ENCODE data around the gene CYTH1.

The CYTH1 gene

DNA sequence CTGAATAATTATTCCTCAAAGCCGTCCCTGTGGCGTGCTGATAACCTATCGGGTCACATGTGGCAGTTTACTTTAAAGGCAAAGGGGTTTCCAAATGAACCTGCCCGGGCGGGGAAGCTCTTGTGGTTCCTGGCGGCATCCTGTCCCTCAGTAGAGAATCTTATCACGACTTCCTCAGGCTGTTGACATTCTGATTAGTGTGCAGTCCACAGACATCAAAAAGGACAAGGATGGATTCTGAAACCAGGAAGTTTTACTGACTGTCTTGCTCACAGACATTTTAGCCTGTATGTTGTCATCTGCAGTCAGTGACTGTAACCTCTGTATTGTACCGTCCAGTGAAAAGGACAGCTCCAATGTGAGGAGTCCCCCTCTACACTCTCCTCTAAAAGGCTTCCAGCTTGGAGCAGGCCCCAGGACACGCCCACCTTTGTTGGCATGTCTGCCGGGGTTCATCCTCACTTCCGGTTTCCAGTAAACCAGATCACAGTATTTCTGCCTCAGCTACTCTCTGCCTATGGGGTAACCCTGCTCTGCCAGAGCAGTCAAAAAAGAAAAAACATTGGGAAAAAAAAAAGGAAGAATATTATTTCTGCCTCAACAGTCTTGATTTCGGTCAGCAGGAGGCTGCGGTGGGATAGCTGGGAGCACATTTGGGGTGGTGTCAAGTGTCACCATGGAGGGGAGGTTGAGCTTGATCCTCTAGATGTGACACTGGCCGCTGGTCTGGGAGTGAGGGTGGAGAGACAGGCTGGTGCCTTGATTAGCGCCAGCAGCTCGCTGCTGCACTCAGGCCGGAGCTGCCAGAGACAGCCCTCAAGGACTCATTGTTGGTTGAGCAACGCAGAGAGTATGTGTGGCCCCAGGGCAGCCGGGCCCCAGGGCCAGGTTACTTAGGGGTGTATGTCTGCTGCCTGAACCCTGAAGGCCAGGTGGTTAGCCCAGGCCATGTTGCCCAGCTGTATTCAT, 115.8 kb downstream of the CYTH1 start:
- TF ChIP-seq YY1 (IDR thresholded peaks at IDR 0.05; ENCODE audit: insufficient read depth, insufficient read length) (no peak), SUZ12 (IDR thresholded peaks at IDR 0.05; ENCODE audit: extremely low read depth, insufficient read depth, insufficient read length) (no peak), ZNF274 (IDR thresholded peaks at IDR 0.05; ENCODE audit: low read depth, low read length) (no peak)
- Histone ChIP-seq H3K9me3 (ENCODE audit: insufficient read depth, low read length) (peaks cover 2% of the 10 kb centered on the region; the same call in 1 of the 2 replicates), H3K36me3 (ENCODE audit: insufficient read depth, insufficient read length, low read length) (no peaks in the 10 kb centered on the region), H3K4me3 (ENCODE audit: insufficient read length, low read depth) (no peak overlapping the region), H3K9ac (ENCODE audit: insufficient read length, low read depth) (no peak overlapping the region), H3K4me1 (ENCODE audit: insufficient read depth, insufficient read length) (peaks cover 3% of the 10 kb centered on the region), H3K27me3 (ENCODE audit: insufficient read depth, insufficient read length) (no peaks in the 10 kb centered on the region)
- no peak for DNase-seq (ENCODE audit: low read depth, low spot score)

DNA sequence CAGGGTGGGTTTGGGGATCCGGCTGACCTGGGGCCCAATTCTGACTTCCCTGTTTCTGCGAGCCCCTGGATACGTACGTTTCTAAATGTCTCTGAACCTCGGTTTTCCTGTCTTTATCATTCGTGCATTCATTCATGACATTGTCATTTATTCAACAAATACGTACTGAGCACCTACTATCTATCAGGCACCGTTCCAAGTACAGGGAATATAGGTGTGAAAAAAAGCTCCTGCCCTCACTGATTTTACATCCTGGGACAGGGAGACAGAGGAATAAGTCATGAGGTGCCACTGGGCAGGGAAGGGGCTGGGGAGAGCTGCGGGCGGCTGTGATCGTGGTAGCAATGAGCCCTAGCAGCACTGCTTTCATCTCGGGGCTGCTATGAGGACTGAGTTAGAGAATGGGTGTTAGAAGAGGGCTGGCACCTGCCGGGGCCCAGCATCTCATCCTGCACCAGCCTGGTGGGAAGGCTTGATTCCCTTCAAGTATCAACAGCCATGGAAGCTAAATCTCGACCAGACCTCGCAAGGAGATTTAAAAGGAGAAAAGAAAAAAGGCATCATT, 116.6 kb downstream of the CYTH1 start:
- no peak overlapping the region for H3K9ac ChIP-seq (ENCODE audit: insufficient read length, low read depth)
- no peak for DNase-seq (ENCODE audit: low read depth, low spot score)

DNA sequence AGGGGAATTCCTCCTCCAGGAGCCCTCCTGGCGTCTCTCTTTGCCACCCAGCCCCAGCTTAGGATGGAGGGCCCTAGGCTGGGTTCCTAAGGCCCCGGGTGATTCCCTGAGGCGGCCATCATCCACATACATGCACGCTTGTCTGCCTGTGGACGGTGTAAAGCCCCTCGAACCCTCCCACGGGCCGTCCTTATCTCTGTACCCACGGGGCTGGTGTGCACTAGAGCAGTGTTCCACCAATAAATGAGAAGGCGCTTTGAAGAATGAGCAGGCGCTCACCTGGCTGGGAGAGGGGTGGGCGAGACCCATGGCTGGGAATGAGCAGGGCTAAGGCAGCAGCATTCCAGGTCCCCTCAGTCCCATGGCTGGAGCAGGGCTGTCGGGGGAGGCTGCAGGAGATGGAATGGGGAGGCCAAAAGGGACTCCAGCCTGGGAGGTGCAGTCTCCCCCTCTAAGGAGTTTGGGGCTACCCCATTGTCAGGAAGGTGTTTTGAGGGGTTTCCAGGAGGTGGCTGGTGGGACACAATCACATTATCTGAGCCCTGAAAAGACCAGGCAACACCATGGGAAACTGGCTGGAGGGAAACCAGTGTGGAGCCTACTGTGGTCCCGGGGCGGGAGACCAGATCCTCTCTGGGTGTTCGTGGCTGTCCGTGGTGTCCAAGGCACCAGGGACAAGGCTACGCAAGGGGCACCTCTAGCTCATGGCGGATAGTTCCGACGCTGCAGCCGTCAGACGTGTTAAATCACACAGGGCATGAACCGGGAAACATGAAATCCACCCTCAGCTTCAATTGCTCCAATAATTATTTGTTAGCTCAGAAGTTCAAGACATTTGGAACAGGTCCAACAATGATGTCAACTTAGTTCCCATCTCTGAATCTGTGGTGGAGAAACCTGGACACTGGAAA, 117.3 kb downstream of the CYTH1 start:
- TF ChIP-seq YY1 (IDR thresholded peaks at IDR 0.05; ENCODE audit: insufficient read depth, insufficient read length) (no peak), ZNF274 (IDR thresholded peaks at IDR 0.05; ENCODE audit: low read depth, low read length) (no peak), SUZ12 (IDR thresholded peaks at IDR 0.05; ENCODE audit: extremely low read depth, insufficient read depth, insufficient read length) (no peak)
- Histone ChIP-seq H3K36me3 (ENCODE audit: insufficient read depth, insufficient read length, low read length) (no peaks in the 10 kb centered on the region), H3K9ac (ENCODE audit: insufficient read length, low read depth) (no peak overlapping the region), H3K27me3 (ENCODE audit: insufficient read depth, insufficient read length) (no peaks in the 10 kb centered on the region), H3K9me3 (ENCODE audit: insufficient read depth, low read length) (no peaks in the 10 kb centered on the region), H3K4me1 (ENCODE audit: insufficient read depth, insufficient read length) (peaks cover 3% of the 10 kb centered on the region), H3K4me3 (ENCODE audit: insufficient read length, low read depth) (no peak overlapping the region)
- no peak for DNase-seq (ENCODE audit: low read depth, low spot score)

More for the DNA sequence above, 116.6 kb downstream of the CYTH1 start:
- H3K4me3 ChIP-seq (ENCODE audit: insufficient read length, low read depth): no peak overlapping the region
- no peak for TF ChIP-seq SUZ12 (IDR thresholded peaks at IDR 0.05; ENCODE audit: extremely low read depth, insufficient read depth, insufficient read length)
- TF ChIP-seq YY1 (IDR thresholded peaks at IDR 0.05; ENCODE audit: insufficient read depth, insufficient read length): no peak
- no peaks in the 10 kb centered on the region for H3K27me3 ChIP-seq (ENCODE audit: insufficient read depth, insufficient read length)
- peaks cover 3% of the 10 kb centered on the region for H3K4me1 ChIP-seq (ENCODE audit: insufficient read depth, insufficient read length)
- no peaks in the 10 kb centered on the region for H3K9me3 ChIP-seq (ENCODE audit: insufficient read depth, low read length)
- no peaks in the 10 kb centered on the region for H3K36me3 ChIP-seq (ENCODE audit: insufficient read depth, insufficient read length, low read length)

DNA sequence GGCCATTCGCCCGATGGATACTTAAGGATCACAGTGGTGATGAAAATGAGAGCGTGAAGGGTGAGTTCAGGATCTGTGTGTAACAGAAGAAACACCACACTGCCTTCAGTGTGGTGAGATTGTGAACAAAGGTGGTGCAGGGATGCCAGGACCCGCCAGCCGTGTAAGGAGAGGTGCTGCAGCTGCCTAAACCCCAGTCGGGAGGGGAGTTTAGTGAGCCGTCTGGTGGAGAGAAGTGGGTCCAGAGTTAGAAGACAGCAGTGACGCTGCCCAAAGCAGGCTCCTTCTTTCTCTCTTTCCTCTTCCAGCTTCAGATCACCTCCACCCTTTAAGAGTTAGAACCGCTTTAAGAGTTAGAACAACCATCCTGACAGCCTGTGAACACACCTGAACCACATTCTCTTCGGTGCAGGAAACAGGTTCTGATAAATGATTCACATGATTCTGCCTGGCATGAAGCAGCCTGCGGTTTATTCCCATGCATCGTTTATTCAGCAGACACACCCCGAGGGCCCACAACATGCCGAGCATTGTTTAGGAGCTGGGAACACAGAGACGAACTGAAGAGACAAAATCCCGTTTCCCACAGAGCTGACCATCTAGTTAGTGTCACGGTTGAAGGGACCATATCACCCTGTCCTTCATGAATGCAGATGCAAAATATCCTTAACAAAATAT, 120.8 kb downstream of the CYTH1 start:
- no peaks in the 10 kb centered on the region for H3K36me3 ChIP-seq (ENCODE audit: insufficient read depth, insufficient read length, low read length)
- DNase-seq (ENCODE audit: low read depth, low spot score): no peak
- no peaks in the 10 kb centered on the region for H3K4me1 ChIP-seq (ENCODE audit: insufficient read depth, insufficient read length)
- H3K27me3 ChIP-seq (ENCODE audit: insufficient read depth, insufficient read length): no peaks in the 10 kb centered on the region
- no peak overlapping the region for H3K4me3 ChIP-seq (ENCODE audit: insufficient read length, low read depth)
- TF ChIP-seq SUZ12 (IDR thresholded peaks at IDR 0.05; ENCODE audit: extremely low read depth, insufficient read depth, insufficient read length) (no peak), ZNF274 (IDR thresholded peaks at IDR 0.05; ENCODE audit: low read depth, low read length) (no peak)
- H3K9me3 ChIP-seq (ENCODE audit: insufficient read depth, low read length): no peaks in the 10 kb centered on the region
- no peak overlapping the region for H3K9ac ChIP-seq (ENCODE audit: insufficient read length, low read depth)

DNA sequence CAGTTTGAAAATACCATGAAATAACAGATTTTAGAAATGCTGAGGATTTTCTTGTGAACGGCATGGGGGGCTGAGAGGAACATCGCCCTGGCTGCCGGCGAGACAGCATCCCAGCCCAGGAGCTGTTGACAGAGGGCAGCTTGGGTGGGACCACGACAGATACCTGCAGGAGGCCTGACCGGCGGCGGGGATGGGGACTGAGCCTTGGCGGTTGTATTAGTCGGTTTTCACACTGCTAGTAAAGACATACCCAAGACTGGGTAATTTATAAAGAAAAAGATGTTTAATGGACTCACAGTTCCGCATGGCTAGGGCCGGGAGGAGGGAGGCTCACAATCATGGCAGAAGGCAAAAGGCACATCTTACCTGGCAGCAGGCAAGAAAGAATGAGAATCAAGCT, 122.5 kb downstream of the CYTH1 start:
- H3K4me1 ChIP-seq (ENCODE audit: insufficient read depth, insufficient read length): no peaks in the 10 kb centered on the region
- TF ChIP-seq SUZ12 (IDR thresholded peaks at IDR 0.05; ENCODE audit: extremely low read depth, insufficient read depth, insufficient read length): no peak
- no peaks in the 10 kb centered on the region for H3K27me3 ChIP-seq (ENCODE audit: insufficient read depth, insufficient read length)
- no peak overlapping the region for H3K4me3 ChIP-seq (ENCODE audit: insufficient read length, low read depth)
- no peak for DNase-seq (ENCODE audit: low read depth, low spot score)
- no peaks in the 10 kb centered on the region for H3K36me3 ChIP-seq (ENCODE audit: insufficient read depth, insufficient read length, low read length)
- no peaks in the 10 kb centered on the region for H3K9me3 ChIP-seq (ENCODE audit: insufficient read depth, low read length)
- H3K9ac ChIP-seq (ENCODE audit: insufficient read length, low read depth): no peak overlapping the region

DNA sequence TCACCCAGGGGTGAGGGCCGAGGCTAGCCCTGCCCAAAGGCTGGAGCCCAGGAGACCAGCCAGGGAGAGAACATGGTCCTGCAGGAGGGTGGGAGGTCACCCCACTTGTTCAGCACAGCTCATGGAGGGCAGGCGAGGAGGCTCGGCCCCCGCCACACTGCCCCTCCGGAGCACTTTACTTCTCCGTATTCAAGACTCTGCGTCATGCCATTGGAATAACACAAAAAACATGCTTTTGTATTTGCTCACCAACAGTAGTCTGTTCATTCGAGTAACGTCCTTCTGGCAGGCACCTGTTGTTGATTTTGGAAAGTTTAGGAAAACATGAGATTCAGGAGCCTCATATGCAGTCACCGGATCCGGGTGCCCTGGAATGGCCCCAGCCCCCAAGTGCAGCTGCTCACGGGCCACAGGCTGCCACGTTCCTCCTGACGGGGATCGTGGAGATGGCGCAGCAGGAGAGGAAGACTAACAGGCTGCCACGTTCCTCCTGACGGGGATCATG, 123.7 kb downstream of the CYTH1 start:
- Histone ChIP-seq H3K9me3 (ENCODE audit: insufficient read depth, low read length) (no peaks in the 10 kb centered on the region), H3K4me1 (ENCODE audit: insufficient read depth, insufficient read length) (no peaks in the 10 kb centered on the region), H3K36me3 (ENCODE audit: insufficient read depth, insufficient read length, low read length) (no peaks in the 10 kb centered on the region), H3K9ac (ENCODE audit: insufficient read length, low read depth) (no peak overlapping the region), H3K4me3 (ENCODE audit: insufficient read length, low read depth) (no peak overlapping the region), H3K27me3 (ENCODE audit: insufficient read depth, insufficient read length) (no peaks in the 10 kb centered on the region)
- TF ChIP-seq SUZ12 (IDR thresholded peaks at IDR 0.05; ENCODE audit: extremely low read depth, insufficient read depth, insufficient read length) (no peak), ZNF274 (IDR thresholded peaks at IDR 0.05; ENCODE audit: low read depth, low read length) (no peak), YY1 (IDR thresholded peaks at IDR 0.05; ENCODE audit: insufficient read depth, insufficient read length) (no peak)
- no peak for DNase-seq (ENCODE audit: low read depth, low spot score)
